ENCODE measurements around the gene THEMIS. TPM values are rescaled to one million over a fixed set of nuclear protein-coding genes. Genes with fewer than 3 reads are reported as not detected.
A peak's percentile ranks its signal among the peaks of the same experiment; 100 is the strongest.

THEMIS gene
- total and polyA plus RNA-seq, 2 of the 4 experiments (the other 2 are of a cell fraction) = not detected

- no peak overlapping the region for H3K4me2 ChIP-seq (ENCODE audit: low read depth, low read length)
- H3K9ac ChIP-seq (ENCODE audit: low read depth, low read length) = no peak overlapping the region
- H3K14ac ChIP-seq (replicated peaks; ENCODE audit: low read depth, low read length) = no peak overlapping the region
- H3K79me1 ChIP-seq (ENCODE audit: low read depth in 1 of 2, low read length in 2 of 2) = no peaks in the 10 kb centered on the region
- intact Hi-C loops (cut with micrococcal nuclease) (loop anchor here (2.0 kb wide), 1 partner anchor 136 kb away; no protein-coding TSS in a partner anchor), dilution Hi-C loops (cut with HindIII; ENCODE audit: low sequenced_read_pairs, unreplicated experiment) (no loop called here), in situ Hi-C loops (cut with MboI; ENCODE audit: low sequenced_read_pairs) (no loop called here)
- H3K4ac ChIP-seq (ENCODE audit: low read depth, low read length) = no peak overlapping the region
- no peak overlapping the region for H4K8ac ChIP-seq (ENCODE audit: low read depth in 2 of 2, low read length in 2 of 2)
- POLR2A ChIA-PET (ENCODE audit: unreplicated experiment) = no interaction called here
- no peak overlapping the region for H2AFZ ChIP-seq (replicated peaks; ENCODE audit: low read length, poor library complexity)
- no peaks in the 10 kb centered on the region for H3K27me3 ChIP-seq (ENCODE audit: control insufficient read depth, insufficient read depth, low read length)
- no peak overlapping the region for H3K23ac ChIP-seq (ENCODE audit: low read depth, low read length)
- no peak for ATAC-seq (ENCODE audit: low read depth)
- no peak overlapping the region for H3K4me3 ChIP-seq (ENCODE audit: insufficient read depth, low read depth, low read length)
- H3K27ac ChIP-seq (ENCODE audit: insufficient read depth, low read length) = no peak overlapping the region
- no peaks in the 10 kb centered on the region for H3K9me1 ChIP-seq (ENCODE audit: insufficient read depth, low read length)
- peak; percentile 77 for TF ChIP-seq MAFK (IDR thresholded peaks at IDR 0.05; ENCODE audit: low read depth, low read length)
- no peak for TF ChIP-seq RFX5 (IDR thresholded peaks at IDR 0.05; ENCODE audit: low read depth, low read length)
- no peak for TF ChIP-seq FOS (IDR thresholded peaks at IDR 0.05; ENCODE audit: low read depth, low read length)
- no peak for TF ChIP-seq ELK1 (IDR thresholded peaks at IDR 0.05; ENCODE audit: borderline replicate concordance, low read depth, low read length)
- no peak for TF ChIP-seq USF2 (IDR thresholded peaks at IDR 0.05; ENCODE audit: low read depth, low read length)
- TF ChIP-seq NFE2L2 (IDR thresholded peaks at IDR 0.05; ENCODE audit: low read depth, low read length) = no peak
- H2BK5ac ChIP-seq (ENCODE audit: low read depth, low read length, poor library complexity, severe bottlenecking) = no peak overlapping the region
- H2BK15ac ChIP-seq (ENCODE audit: low read depth, low read length) = no peak overlapping the region
- no peak overlapping the region for H4K5ac ChIP-seq (ENCODE audit: low read depth, low read length)
- no peak overlapping the region for H2AK5ac ChIP-seq (ENCODE audit: low read depth, low read length)
- no peaks in the 10 kb centered on the region for H3K36me3 ChIP-seq (ENCODE audit: control insufficient read depth, insufficient read depth, low read length)
- H2BK120ac ChIP-seq (ENCODE audit: low read depth, low read length) = no peak overlapping the region
- H3K4me1 ChIP-seq (ENCODE audit: control insufficient read depth, insufficient read depth, low read length) = no peaks in the 10 kb centered on the region
- no peak overlapping the region for H2AK9ac ChIP-seq (replicated peaks; ENCODE audit: low read depth, low read length, poor library complexity)
- BruUV-seq (replicated peaks) = no TSS peak
- H4K91ac ChIP-seq (ENCODE audit: insufficient read depth, low read depth, low read length) = no peak overlapping the region
- H3K9me3 ChIP-seq (ENCODE audit: control insufficient read depth, insufficient read depth, low read length) = no peaks in the 10 kb centered on the region
- no peak overlapping the region for H2BK20ac ChIP-seq (ENCODE audit: low read depth, low read length)
- no peaks in the 10 kb centered on the region for H4K20me1 ChIP-seq (ENCODE audit: insufficient read depth, low read length)
- no peak overlapping the region for H3K18ac ChIP-seq (ENCODE audit: low read depth, low read length)
- H3K56ac ChIP-seq (ENCODE audit: extremely low read depth, insufficient read depth, low read length) = no peak overlapping the region
- CTCF ChIA-PET = no interaction called here
- DNase-seq = no peak
These were observed 209.7 kb downstream of the THEMIS start for GRCh38 chr6:127691146-127691545.

Measured in IMR-90 (cell line).